OCI-M2 (cell line): ENCODE data around the gene NR4A2.
"Not testable (repeated sequence)": the region's sequence is repeated elsewhere in the genome, so short reads cannot be mapped to it uniquely, and the experiment has no call there.

Experiments used
- DNase-seq: peaks from one replicate; lab custom pipeline; 2025; ENCODE audit not compliant: unreplicated experiment; lab: John Stamatoyannopoulos, UW

Gene NR4A2

DNA sequence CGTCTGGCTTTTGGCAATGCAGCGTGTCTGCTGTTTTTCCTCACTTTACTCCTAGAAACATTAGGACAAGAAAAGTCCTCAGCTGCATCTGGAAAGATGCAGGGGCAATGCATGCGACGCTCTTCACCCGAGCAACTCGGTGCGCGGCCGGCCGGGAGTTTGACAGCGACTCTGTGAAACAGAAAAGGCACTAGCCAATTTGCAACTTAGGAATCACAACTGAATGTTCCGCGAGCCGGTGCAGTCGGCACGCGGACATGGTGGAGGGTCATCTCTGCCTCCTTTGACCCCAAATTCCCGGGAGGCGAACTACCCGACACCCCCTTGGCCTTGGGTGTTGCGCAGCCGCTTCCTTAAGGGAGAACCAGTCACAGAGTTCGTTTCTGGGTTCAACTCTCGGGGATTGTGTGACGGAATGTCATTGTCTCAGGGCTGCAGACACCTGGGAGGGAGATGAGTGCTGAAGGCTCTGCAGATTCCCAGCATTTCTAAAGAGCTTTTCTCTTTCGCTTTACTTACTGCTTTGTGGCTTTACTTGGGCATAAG is 9.8 kb downstream of the NR4A2 start:
- no peak for DNase-seq

DNA sequence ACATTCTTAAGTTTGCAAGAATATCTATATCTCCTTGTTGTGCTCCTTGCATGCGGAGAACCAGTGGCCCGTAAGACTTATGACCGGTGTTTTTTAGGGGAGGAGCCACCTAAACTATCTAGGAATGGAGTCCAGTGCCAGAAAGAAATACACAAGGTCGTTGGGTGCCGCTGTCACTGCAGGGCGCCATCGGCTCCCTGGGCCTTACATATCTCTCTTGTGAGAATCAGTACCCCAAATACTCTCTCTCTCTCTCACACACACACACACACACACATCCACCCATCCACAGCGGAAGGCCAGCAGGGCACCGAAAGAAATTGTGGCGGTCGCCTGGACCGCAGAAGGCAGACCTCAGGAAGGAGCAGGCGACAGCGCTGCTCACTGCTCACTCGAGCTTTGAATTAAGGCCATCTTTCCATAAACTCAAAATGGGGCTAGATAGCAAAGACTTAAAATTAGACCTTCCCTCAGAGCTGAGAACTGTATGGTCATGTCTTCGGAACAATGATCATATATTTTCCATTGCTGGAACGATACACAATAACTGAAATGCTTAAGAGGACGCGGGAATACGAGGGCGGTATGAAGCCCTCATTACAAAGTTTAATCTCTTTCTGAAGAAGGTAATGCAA is 10.4 kb downstream of the NR4A2 start:
- no peak for DNase-seq

DNA sequence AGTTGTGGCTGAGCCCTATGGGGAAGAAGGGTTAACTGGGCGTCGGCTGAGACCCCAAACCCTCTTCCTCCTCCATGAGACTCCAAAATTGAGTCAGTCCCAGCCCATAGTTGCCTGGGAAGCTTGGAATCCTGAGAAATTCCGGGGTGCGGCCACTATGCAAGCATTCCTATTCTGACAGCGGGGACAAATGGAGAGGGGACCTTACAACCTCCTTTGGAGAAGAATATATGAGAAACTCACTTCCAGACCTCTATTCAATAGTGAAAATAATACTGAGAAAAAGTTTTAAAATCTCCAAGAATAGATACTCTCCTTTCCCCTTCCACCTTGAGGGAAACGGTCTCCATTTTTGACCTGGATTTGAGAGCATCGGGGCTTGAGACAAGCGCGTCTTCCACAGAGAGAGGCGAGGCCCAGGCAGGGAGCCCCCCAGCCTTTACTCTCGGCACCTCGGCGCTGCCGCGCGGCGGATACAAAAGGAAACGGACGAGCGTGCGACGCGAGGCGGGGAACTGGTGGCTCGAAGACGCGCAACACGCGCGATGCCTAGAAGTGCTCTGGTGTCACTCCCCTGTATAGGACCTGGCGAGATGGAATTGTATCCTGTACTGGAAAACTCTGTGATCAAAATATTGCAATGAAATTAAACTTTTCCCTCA is 11.1 kb downstream of the NR4A2 start:
- DNase-seq = no peak

DNA sequence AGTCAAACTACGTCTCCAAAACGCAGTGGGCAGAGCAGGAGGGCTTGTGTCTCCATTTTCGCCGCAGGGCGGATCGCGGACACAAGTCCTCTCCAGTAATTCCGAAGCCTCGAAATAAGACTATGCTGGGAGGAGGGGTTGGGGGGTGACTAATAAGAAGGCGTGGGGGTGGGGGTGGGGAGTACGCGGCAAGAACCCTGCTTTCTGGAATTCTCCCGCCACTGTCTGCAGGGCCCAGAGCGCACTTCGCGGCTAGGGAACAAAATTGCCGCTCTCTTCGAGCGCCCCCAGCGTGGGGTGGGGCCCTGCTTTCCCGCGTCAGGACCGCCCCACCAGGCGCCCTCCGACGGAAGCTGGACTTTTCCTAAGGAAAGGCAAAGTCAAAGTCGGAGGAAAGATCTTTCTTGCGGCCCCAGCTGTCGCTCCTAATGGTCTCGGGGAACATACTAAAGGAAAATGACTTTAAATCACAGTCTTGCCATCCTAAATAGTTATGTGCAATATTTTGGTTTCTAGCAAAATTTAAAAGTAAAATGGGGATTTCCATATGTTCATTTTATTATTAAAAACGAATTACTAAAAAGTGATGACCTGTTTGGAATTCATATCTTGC is 11.9 kb downstream of the NR4A2 start:
- DNase-seq = no peak

DNA sequence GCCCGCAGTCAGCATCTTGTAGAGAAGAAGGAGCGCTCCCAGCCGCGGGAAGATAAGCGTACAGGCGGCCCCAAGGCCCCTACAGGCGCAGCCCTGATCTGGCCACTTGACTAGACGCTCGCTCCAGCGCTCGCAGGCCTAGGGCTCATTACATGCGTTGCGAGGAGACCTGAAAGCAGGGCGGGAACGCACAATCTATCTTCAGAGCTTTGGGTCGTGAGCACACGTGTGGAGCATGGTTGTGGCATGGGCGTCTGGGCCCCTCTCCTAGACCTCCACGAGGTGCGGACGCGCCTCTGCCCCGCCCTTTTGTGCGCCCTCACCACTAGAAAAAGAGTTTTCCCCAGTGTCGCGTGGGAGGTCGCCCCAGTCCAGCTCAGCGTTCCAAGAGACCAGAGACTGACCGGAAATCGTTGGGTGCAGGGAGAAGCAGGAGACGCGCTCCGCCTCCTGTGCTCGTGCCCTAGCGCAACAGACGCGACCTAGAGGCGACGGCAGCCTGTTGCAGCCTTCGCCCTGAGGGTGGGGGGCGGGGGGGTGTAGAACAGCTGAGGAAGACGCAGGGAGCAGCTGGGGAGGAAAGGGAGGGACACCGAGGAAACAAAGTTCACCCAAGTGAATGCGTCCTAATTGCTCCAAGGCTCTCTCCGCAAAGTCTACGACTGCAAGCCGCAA is 12.6 kb downstream of the NR4A2 start:
- DNase-seq = peak; percentile 45

DNA sequence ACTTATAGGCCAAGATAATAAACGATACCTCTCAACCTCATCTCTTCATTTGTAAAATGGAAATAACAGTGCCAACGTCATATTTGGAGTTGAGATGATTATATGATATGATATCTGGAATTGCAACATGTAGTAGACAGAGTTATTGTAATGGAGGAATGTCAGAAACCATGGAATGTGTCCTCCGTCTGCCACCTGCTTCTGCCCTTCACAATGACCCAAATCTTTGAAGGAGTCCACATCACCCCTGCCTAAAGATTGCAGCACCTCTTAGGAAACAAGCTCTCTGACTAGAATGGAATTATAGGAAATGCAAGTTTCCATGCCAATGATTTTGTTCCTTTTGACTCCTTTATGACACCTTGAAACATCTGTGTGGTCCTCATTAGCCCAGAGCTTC is 14.9 kb downstream of the NR4A2 start:
- no peak for DNase-seq

DNA sequence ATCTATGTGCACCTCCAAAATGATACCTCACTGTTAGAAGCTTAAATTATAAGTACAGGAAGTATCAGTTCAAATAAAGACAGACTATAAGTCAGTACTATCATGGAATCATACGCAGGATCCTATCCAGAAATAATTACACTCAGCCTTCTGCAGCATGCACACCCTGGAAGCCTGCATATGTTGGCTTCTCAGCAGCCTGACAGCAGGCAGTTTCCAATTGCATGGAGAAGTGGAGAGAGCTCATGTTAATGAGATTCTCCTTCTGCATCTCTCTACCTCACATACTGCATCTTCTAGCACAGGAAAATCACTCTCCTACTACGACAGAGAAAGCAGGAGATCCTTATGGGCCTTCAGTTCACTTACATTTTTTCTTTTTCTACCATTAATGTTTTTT is 20.5 kb downstream of the NR4A2 start:
- no peak for DNase-seq

DNA sequence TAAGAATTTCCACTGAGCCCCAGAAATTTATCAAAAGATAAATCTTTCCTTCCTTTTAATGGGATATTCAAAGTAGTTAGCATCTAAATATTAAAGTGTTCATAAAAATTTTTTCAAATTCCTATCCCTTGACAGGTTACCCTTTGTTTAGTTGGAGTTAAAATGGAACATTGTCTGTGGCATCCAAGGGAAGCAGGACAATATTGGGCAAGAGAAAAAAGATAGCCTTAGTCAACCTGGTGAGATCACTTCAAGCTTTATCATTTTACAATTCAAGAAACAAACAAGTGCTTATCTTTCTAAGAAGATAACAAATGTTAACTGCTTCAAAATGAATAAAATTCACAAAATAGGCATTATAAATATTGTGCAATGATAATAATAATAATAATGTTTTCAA is 21.7 kb downstream of the NR4A2 start:
- DNase-seq = no peak

DNA sequence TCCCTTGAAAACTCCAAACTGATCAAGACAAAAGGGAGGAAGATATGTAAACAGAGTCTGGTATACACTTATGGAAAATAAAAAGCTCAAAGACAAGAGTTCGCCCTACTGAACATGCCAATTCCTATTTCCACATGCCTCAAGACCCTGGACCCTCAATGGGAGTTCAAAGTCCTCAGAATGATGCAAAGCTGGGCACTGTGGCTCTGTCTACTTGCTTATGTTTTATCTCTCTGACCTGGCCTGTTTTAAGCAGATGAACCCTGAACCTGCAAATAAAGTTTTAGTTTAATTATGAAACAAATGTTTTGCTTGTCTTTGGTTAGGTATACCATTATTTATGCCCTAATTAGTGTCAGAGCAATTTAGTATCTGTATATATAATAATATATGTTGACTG is 22.6 kb downstream of the NR4A2 start:
- no peak for DNase-seq

DNA sequence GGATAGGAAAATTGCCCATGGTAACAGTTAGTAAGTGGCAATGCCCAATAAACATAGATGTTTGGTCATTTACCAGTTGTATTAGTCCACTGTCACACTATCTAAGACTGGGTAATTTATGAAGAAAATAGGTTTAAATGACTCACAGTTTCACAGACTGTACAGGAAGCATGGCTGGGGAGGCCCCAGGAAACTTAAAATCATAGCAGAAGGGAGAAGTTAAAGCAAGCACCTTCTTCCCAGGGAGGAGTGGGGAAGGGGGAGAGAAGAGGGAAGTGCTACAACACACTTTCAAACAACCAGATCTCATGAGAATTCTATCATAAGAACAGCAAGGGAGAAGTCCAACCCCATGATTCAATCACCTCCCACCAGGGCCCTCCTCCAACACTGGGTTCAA is 23.4 kb downstream of the NR4A2 start:
- no peak for DNase-seq

DNA sequence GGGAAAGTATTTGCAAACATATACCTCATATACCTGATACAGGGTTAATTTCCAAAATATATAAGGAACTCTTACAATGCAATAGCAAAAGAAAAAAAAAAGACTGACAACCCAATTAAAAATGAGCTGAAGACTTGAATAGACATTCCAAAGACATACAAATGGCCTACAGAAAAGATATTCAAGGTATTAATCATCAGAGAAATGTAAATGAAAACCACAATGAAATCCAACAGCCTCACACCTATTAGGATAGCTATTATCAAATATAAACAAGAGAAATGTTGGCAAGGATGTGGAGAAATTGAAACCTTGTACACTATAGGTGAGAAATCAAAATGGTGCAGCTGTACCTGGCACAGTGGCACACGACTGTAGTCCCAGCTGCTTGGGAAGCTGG is 25.7 kb downstream of the NR4A2 start:
- DNase-seq = no peak

DNA sequence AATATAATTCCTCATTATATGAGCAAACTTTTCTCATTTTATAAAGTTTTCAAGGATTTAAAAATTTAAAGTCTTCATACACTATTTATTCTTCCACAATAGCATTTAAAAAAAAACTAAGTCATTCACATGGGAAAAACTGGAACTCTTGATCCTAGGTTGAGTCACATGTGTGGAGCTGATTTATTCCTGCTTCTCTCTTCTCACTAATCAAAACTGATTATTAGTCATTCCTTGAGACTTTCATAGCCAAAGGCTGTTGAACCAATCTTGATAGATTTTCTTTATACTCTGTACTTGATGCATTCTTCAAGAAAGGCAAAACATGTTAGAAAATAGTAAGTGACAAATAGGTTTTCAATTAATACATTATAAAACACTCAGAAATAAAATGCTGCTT is 27.4 kb downstream of the NR4A2 start:
- DNase-seq = no peak

DNA sequence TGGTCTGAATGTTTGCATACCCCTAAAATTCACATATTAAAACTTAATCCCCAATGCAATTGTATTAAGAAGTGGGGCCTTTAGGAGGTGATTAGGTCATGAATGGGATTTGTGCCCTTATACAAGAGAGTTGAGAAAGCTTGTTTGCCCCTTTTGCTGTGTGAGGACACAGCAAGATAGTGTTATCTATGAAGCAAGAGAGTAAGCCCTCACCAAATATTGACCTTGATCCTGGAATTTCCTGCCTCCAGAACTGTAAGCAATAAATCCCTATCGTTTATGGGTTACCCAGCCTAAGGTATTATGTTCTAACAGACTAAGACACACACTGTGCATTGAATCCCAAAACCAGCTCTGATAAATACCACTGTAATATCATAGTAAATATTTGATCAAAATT is 32.2 kb downstream of the NR4A2 start:
- DNase-seq = no peak

DNA sequence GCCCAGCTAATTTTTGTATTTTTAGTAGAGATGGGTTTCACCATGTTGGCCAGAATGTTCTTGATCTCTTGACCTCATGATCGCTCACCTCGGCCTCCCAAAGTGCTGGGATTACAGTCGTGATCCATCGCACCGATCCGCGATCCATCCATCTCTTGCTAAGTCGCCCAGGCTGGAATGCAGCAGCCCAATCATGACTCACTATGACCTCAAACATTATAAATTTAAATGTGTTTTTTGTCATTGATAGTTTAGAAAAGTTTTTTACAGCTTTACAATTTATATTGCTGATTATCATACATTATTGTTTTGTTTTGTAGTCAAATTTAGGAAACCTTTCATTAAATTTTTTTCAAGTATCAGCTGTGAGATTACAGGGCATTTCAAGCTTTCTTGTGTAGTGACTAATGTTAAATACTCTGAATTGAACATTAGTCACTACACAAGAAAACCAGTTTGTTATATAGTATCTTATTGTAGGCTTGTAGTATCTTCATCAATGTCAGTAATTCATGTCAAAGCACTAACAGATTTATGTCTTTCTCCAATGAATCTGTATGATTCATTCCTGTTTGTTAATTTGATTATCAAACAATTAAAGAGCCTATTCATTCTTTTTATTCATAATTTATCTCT is 37.5 kb downstream of the NR4A2 start:
- DNase-seq = no peak

DNA sequence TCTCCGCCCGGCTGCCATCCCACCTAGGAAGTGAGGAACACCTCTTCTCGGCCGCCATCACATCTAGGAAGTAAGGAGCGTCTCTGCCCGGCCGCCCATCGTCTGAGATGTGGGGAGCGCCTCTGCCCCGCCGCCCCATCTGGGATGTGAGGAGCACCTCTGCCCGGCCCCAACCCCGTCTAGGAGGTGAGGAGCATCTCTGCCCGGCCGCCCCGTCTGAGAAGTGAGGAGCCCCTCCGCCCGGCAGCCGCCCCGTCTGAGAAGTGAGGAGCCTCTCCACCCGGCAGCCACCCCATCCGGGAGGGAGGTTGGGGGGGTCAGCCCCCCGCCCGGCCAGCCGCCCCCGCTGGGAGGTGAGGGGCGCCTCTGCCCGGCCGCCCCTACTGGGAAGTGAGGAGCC is 39.1 kb downstream of the NR4A2 start:
- not testable (repeated sequence) for DNase-seq

DNA sequence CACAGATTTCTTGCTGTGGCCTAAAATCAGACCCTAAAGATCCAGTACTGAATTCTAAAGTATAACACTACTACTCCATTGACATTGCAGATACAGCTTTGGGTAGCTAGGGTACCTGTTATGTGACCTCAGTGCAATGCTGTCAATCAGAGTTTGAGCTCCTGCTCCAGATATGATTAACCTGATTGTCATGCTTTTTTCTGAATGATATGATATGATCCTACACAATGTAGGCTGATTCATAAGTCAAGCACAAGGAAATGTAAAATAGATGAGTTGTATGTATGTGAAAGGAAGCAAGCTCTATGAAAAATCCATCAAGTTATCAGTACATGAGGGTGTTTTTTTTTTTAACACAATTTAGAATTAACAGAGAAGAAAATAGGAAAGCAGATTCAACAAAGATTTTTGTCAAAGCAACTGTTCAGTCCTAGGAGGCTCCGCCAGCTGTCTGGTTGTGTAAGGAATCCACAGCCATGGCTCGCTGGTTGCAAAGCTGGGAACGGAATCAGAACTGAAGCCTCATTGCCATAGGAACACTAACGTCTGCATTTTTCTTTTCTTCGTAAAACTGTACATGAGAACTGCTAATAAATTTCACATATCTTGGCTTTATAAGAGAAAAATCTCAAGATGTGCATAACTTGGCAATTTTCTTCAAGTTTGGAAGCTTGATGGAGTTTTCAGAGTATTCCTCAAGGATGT is 52.9 kb downstream of the NR4A2 start:
- no peak for DNase-seq
